ENCODE results near the gene LAYN. TPM values are rescaled to one million over a fixed set of nuclear protein-coding genes. Genes with fewer than 3 reads are reported as not detected.

The LAYN gene
- total RNA-seq, 4 donors from 2014 or later: 8.2 to 47.8 (median 37.2) TPM

DNA sequence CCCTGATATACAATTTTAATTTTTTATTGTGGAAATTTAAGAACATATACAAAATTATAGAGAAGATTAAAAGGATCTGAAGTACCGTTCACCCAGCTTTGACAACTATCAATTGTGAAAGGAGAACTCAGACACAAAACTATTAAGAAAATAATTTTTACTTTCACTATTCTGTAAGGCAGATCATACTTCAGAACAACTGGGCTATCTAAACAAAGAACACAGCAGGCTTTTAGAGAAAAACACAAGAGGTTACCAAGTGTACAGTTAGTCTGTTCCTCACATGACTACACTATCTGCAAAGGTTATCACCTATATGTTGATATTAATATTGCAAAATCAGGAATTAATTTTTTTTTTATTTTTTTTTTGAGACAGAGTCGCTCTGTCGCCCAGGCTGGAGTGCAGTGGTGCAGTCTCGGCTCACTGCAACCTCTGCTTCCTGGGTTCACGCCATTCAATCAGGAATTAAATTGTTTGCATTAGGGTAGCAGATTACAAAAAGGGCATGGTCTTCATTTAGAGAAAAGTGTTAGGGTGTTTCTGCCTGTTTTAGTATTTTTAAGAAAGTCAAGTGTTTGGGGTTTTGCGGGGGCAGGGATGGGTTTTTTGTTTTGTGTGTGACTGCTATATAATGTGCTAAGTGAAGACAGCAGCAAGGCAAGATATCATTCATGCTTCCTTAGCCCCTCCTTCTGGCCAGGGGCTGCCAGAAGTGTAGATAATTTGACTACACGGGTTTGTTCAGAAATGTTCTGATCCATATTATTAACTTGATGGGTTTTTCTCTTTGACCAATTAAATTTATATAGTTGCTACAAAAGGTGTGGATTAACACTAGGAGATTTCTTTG lies 34.1 kb downstream of the LAYN start:
- no peak for ATAC-seq
- peak overlapping the region in 1 of 4 donors; percentile 30 for H3K27ac ChIP-seq
- no peak overlapping the region for H3K4me3 ChIP-seq
- WGBS, 2 donors (ENCODE audit: low coverage in 1 of 2): 47 to 48% methylated on average over 7 of the region's 7 CpGs
- H3K36me3 ChIP-seq: no peaks in the 10 kb centered on the region
- no peaks in the 10 kb centered on the region for H3K27me3 ChIP-seq
- peaks cover 0 to 13% (median 3%) of the 10 kb centered on the region in 3 donors for H3K4me1 ChIP-seq
- TF ChIP-seq EP300 (IDR thresholded peaks at IDR 0.05) (no peak), POLR2AphosphoS5 (IDR thresholded peaks at IDR 0.05) (no peak), POLR2A (IDR thresholded peaks at IDR 0.05) (no peak)
- TF ChIP-seq, protein P1, sequence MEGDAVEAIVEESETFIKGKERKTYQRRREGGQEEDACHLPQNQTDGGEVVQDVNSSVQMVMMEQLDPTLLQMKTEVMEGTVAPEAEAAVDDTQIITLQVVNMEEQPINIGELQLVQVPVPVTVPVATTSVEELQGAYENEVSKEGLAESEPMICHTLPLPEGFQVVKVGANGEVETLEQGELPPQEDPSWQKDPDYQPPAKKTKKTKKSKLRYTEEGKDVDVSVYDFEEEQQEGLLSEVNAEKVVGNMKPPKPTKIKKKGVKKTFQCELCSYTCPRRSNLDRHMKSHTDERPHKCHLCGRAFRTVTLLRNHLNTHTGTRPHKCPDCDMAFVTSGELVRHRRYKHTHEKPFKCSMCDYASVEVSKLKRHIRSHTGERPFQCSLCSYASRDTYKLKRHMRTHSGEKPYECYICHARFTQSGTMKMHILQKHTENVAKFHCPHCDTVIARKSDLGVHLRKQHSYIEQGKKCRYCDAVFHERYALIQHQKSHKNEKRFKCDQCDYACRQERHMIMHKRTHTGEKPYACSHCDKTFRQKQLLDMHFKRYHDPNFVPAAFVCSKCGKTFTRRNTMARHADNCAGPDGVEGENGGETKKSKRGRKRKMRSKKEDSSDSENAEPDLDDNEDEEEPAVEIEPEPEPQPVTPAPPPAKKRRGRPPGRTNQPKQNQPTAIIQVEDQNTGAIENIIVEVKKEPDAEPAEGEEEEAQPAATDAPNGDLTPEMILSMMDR (IDR thresholded peaks at IDR 0.05): no peak
- H3K9me3 ChIP-seq: no peaks in the 10 kb centered on the region

DNA sequence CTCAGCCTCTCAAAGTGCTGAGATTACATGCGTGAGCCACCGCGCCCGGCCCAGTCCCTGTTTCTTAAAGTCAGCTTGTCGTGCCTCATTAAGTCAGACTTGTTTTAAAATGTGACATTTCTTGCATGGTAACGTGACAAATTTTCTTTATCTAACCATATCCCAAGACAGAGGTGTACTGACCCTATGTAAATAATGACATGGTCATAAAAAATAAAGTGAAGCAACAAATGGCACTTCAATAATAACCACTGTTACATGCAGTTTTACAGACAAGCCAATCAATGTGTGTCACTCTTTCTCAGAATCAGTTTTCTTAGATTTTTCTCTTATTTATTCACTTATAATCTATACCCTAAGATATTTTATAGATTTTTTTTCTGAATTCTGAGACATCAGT lies 35.2 kb downstream of the LAYN start:
- Histone ChIP-seq H3K27me3 (no peaks in the 10 kb centered on the region), H3K4me3 (no peak overlapping the region), H3K4me1 (peaks cover 0 to 12% (median 3%) of the 10 kb centered on the region in 3 donors), H3K9me3 (no peaks in the 10 kb centered on the region), H3K36me3 (no peaks in the 10 kb centered on the region), H3K27ac (no peak overlapping the region)
- 97 to 100% methylated on average over 2 to 6 of the region's 6 CpGs for WGBS, 2 donors (ENCODE audit: low coverage in 1 of 2)
- ATAC-seq: no peak
- TF ChIP-seq, protein P1 (IDR thresholded peaks at IDR 0.05): no peak
- TF ChIP-seq EP300 (IDR thresholded peaks at IDR 0.05) (no peak), POLR2A (IDR thresholded peaks at IDR 0.05) (no peak), POLR2AphosphoS5 (IDR thresholded peaks at IDR 0.05) (no peak)

DNA sequence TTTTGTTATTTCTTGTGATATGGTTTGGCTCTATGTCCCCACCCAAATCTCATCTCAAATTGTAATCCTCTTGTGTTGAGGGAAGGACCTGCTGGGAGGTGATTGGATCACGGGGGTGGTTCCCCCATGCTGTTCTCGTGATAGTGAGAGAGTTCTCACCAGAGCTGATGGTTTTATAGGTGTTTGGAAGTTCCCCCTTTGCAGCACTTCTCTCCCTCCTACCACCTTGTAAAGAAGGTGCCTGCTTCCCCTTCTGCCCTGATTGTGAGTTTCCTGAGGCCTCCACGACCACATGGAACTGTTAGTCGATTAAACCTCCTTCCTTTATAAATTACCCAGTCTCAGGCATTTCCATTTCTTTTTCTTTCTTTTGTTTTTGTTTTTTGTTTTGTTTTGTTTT lies 37.3 kb downstream of the LAYN start:
- no peak for ATAC-seq
- no peak overlapping the region for H3K4me3 ChIP-seq
- H3K27me3 ChIP-seq: no peaks in the 10 kb centered on the region
- H3K9me3 ChIP-seq: no peaks in the 10 kb centered on the region
- TF ChIP-seq EP300 (IDR thresholded peaks at IDR 0.05) (no peak), POLR2A (IDR thresholded peaks at IDR 0.05) (no peak), POLR2AphosphoS5 (IDR thresholded peaks at IDR 0.05) (no peak)
- TF ChIP-seq, protein P1 (IDR thresholded peaks at IDR 0.05): no peak
- no peaks in the 10 kb centered on the region for H3K36me3 ChIP-seq
- 72 to 94% methylated on average over 4 of the region's 4 CpGs for WGBS, 2 donors (ENCODE audit: low coverage in 1 of 2)
- no peak overlapping the region for H3K27ac ChIP-seq
- peaks cover 0 to 15% (median 5%) of the 10 kb centered on the region in 3 donors for H3K4me1 ChIP-seq

DNA sequence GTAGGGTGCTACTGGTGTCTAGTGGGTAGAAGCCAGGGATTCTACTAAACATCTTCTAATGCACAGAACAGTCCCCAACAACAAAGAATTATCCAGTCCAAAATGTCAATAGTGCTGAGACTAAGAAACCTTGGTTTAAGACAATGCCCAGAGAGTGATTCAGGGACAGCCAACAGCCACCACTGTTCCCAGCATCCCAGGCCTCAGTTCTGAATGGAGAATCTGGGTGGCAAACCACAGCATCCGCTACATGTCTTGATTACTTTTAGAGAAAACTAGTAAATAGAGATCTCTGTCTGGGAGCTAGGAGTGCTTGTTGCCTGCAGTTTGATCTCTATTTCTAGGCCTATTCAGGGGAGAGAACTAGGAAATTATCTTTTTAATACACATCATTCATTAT lies 40.8 kb downstream of the LAYN start:
- Histone ChIP-seq H3K27me3 (no peaks in the 10 kb centered on the region), H3K36me3 (no peaks in the 10 kb centered on the region), H3K4me1 (peaks cover 0 to 6% (median 4%) of the 10 kb centered on the region in 3 donors), H3K4me3 (no peak overlapping the region), H3K9me3 (no peaks in the 10 kb centered on the region), H3K27ac (no peak overlapping the region)
- 100% methylated on average over 1 of the region's 1 CpG; no CpG with 5 or more reads in 1 of the 2 donors for WGBS, 2 donors (ENCODE audit: low coverage in 1 of 2)
- no peak for ATAC-seq
- no peak for TF ChIP-seq POLR2A (IDR thresholded peaks at IDR 0.05)
- no peak for TF ChIP-seq EP300 (IDR thresholded peaks at IDR 0.05)
- TF ChIP-seq, protein P1 (IDR thresholded peaks at IDR 0.05): no peak
- no peak for TF ChIP-seq POLR2AphosphoS5 (IDR thresholded peaks at IDR 0.05)

DNA sequence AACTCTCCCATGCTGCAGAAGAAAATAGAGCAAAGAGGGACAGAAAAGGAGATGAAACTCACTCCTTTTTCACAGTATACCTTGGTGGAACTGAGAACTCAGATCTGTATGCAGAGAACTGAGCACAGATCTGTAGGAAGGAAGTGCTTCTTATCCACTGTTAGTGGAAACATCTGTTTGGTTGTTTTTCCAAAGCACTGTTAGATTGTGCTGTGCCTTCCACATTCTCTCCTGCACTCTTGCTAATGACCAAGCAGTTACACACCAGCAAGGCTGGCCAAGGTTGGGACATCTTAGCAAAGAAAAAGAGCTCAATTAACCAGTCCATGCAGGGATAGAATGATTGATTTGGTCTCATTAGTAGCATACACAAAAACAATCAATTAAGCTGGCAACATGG lies 41.6 kb downstream of the LAYN start:
- H3K36me3 ChIP-seq: no peaks in the 10 kb centered on the region
- no peak for ATAC-seq
- H3K27ac ChIP-seq: no peak overlapping the region
- H3K4me3 ChIP-seq: no peak overlapping the region
- TF ChIP-seq POLR2AphosphoS5 (IDR thresholded peaks at IDR 0.05) (no peak), EP300 (IDR thresholded peaks at IDR 0.05) (no peak)
- peaks cover 0 to 6% (median 4%) of the 10 kb centered on the region in 3 donors for H3K4me1 ChIP-seq
- H3K9me3 ChIP-seq: no peaks in the 10 kb centered on the region
- no peaks in the 10 kb centered on the region for H3K27me3 ChIP-seq

Data from gastroesophageal sphincter (tissue), 4 donors.